ENCODE results near the gene SLC66A3. TPM values are rescaled to one million over a fixed set of nuclear protein-coding genes. Genes with fewer than 3 reads are reported as not detected.

SLC66A3 gene
- total RNA-seq, 3 donors from 2014 or later, result 47.6 to 111 (median 62.6) TPM

DNA sequence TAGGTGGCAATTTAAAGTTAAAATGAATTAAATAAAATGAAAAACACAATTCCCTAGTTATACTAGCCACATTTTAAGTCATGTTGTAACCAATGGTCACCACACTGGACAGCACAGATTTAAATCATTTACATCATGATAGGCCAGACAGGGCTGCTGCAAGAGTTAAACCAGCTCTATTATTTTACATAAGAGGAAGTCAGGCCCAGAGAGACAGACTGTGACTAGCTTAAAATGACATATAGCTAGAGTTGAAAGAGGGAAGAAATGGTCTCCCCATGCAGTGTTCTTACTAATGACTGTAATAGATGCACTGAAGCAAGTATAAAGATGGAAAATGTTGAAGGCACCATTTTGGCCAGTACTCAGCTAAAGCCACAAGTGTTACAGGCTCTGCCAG, 69.6 kb downstream of the SLC66A3 start:
- Histone ChIP-seq H3K27ac (no peak overlapping the region), H3K36me3 (no peaks in the 10 kb centered on the region), H3K4me3 (no peak overlapping the region), H3K9me3 (no peaks in the 10 kb centered on the region), H3K4me1 (no peaks in the 10 kb centered on the region), H3K27me3 (no peaks in the 10 kb centered on the region)
- intact Hi-C loops (cut with DNase I; ENCODE audit: low total_unique reads), result no loop called here
- no peak for DNase-seq (ENCODE audit: low spot score in 2 of 2)
- TF ChIP-seq CTCF (IDR thresholded peaks at IDR 0.05) (no peak), POLR2A (IDR thresholded peaks at IDR 0.05) (no peak), POLR2AphosphoS5 (IDR thresholded peaks at IDR 0.05) (no peak)

DNA sequence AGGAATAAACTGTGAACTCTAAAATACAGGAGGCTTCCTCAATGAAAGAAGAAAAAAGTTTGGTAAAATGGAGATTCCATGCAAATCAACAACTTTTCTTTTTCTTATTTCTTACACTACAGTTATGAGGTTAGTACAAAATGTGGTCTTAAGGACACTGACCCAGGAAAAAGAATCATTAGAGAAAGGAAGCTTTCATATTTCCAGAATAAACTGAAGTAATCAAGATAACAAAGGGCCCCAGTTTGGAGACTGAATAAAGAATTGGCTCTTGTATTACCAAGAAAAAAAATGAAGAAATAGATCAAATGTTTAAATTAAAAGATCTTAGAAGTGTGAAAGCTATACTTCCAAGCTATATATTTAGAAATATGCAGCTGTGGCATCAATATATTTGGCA, 72.3 kb downstream of the SLC66A3 start:
- Histone ChIP-seq H3K27ac (no peak overlapping the region), H3K4me3 (no peak overlapping the region), H3K36me3 (no peaks in the 10 kb centered on the region), H3K9me3 (no peaks in the 10 kb centered on the region), H3K4me1 (no peaks in the 10 kb centered on the region), H3K27me3 (no peaks in the 10 kb centered on the region)
- TF ChIP-seq CTCF (IDR thresholded peaks at IDR 0.05) (no peak), POLR2AphosphoS5 (IDR thresholded peaks at IDR 0.05) (no peak), POLR2A (IDR thresholded peaks at IDR 0.05) (no peak)
- no peak for DNase-seq (ENCODE audit: low spot score in 2 of 2)
- intact Hi-C loops (cut with DNase I; ENCODE audit: low total_unique reads), result no loop called here

Other genes with a start within 250 kb of the SLC66A3 start
- gene KCNF1, start 243.5 kb upstream of the SLC66A3 start, total RNA-seq, result under 1 TPM in 2 of 3 donors, not detected in 1; 0.29 to 0.66 TPM
- 100 to 1,000 TPM in 2 of 3 donors, 10 to 100 TPM in 1; 87.1 to 181 (median 103) TPM for gene ROCK2, start 189.2 kb downstream of the SLC66A3 start, total RNA-seq

All from breast epithelium (tissue), 4 donors.